MM.1S (cell line): ENCODE measurements around the gene PDAP1.
A peak's percentile ranks its signal among the peaks of the same experiment; 100 is the strongest.

Experiments used
- DNase-seq: peaks from one replicate; pipeline ENCODE4 v3.0.0-alpha.2; 2015
- H2AFZ ChIP-seq: fragments of 300-600 bp; sonication (generic); 2 replicates; pipeline ENCODE4 v1.6.0; 2016; ENCODE audit warnings: antibody characterized with exemption, low read length
- H3F3A ChIP-seq: fragments of 300-600 bp; sonication (generic); 2 replicates; pipeline ENCODE4 v1.6.1; 2016; ENCODE audit warnings: mild to moderate bottlenecking, antibody characterized with exemption, low read length, moderate library complexity, mixed read lengths; ENCODE audit not compliant: insufficient read depth
- H3K27ac ChIP-seq: fragments of 300-600 bp; sonication (generic); 2 replicates; pipeline ENCODE4 v1.5.1; 2016; ENCODE audit warnings: mild to moderate bottlenecking, low read length
- H3K27me3 ChIP-seq: fragments of 300-600 bp; sonication (generic); replicated peaks from 2 replicates; pipeline ENCODE4 v1.6.0; 2016; ENCODE audit warnings: low read length; ENCODE audit not compliant: insufficient read depth
- H3K36me3 ChIP-seq: fragments of 300-600 bp; sonication (generic); replicated peaks from 2 replicates; pipeline ENCODE4 v1.6.1; 2016; ENCODE audit warnings: mild to moderate bottlenecking, low read length, mixed read lengths; ENCODE audit not compliant: insufficient read depth
- H3K4me1 ChIP-seq: fragments of 300-600 bp; sonication (generic); 2 replicates; pipeline ENCODE4 v1.6.1; 2016; ENCODE audit warnings: low read length, mixed read lengths
- H3K4me2 ChIP-seq: fragments of 300-600 bp; sonication (generic); 2 replicates; pipeline ENCODE4 v1.6.0; 2016; ENCODE audit warnings: low read depth, low read length
- H3K4me3 ChIP-seq: fragments of 300-600 bp; sonication (generic); 2 replicates; pipeline ENCODE4 v1.5.1; 2016; ENCODE audit warnings: low read length, mixed read lengths
- H3K79me2 ChIP-seq: fragments of 300-600 bp; sonication (generic); 2 replicates; pipeline ENCODE4 v1.6.1; 2016; ENCODE audit warnings: mixed run types, low read length, mixed read lengths
- H3K9ac ChIP-seq: fragments of 300-600 bp; sonication (generic); 2 replicates; pipeline ENCODE4 v1.6.1; 2016; ENCODE audit warnings: low read length, mixed read lengths
- H3K9me2 ChIP-seq: fragments of 300-600 bp; sonication (generic); replicated peaks from 2 replicates; pipeline ENCODE4 v1.6.1; 2016; ENCODE audit warnings: mild to moderate bottlenecking, low read length, mixed read lengths; ENCODE audit not compliant: insufficient read depth
- H3K9me3 ChIP-seq: fragments of 300-600 bp; sonication (generic); replicated peaks from 2 replicates; pipeline ENCODE4 v1.6.1; 2016; ENCODE audit warnings: mild to moderate bottlenecking, low read length, mixed read lengths; ENCODE audit not compliant: insufficient read depth
- H4K20me1 ChIP-seq: fragments of 300-600 bp; sonication (generic); 2 replicates; pipeline ENCODE4 v1.6.1; 2016; ENCODE audit warnings: mild to moderate bottlenecking, low read length, moderate library complexity, mixed read lengths; ENCODE audit not compliant: insufficient read depth
- CTCF ChIP-seq: fragments of 300-600 bp; sonication (generic); IDR thresholded peaks from 2 replicates; pipeline ENCODE4 v1.5.1; 2016; ENCODE audit warnings: antibody characterized with exemption, low read length, mixed read lengths
- EZH2 ChIP-seq: fragments of 300-600 bp; sonication (generic); optimal IDR thresholded peaks from 2 replicates; pipeline ENCODE3; 2017; ENCODE audit warnings: low read depth, mild to moderate bottlenecking, antibody characterized with exemption, low read length, mixed read lengths
- EZH2phosphoT487 ChIP-seq: fragments of 300-600 bp; sonication (generic); IDR thresholded peaks from 2 replicates; pipeline ENCODE4 v1.6.1; 2018; ENCODE audit warnings: antibody characterized with exemption, low read length

Gene PDAP1

DNA sequence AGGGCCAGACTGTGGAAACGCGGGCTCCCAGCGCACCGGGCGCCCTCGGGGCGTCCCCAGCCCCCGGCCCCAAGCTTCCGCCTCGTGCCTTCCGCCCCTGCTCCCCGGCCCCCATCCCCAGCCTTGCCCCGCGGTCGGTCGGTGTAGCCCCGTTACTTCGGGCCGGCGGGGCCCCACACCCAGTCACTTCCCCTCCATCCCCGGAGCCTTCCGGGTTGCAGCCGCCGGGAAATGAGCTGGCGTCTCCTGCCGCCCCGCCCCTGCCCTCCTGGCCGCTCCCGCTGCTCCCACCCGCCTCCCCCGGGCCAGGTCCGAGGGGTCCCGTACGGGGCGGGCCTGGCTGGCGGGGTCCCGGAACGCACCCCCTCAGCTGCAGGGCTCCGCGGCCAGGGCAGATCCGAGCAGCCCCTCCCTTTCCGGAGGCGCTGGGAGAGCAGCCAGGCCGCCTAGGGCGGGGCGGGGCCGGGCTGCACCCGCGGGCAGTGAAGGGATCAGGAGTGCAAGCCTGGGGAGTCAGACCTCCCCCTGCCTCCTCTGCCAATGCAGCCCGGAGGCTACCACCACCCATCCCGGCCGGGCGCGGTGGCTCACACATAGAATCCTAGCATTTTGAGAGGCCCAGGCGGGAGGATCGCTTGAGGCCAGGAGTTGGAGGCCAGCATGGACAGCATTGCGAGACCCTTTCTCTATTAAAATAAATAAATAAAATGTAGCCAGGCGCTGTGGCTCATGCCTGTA is 33.2 kb downstream of the PDAP1 start:
- peak overlapping the region; percentile 93 for H3K4me3 ChIP-seq
- peaks cover 12% of the 10 kb centered on the region for H3K4me1 ChIP-seq
- no peaks in the 10 kb centered on the region for H3K9me3 ChIP-seq
- no peaks in the 10 kb centered on the region for H3K9me2 ChIP-seq
- TF ChIP-seq EZH2 (no peak), CTCF (no peak), EZH2phosphoT487 (no peak)
- peak overlapping the region; percentile 89 for H3K4me2 ChIP-seq
- no peaks in the 10 kb centered on the region for H3K27me3 ChIP-seq
- H3K79me2 ChIP-seq, result peaks cover 42% of the 10 kb centered on the region
- peak; percentile 75 for DNase-seq
- peak overlapping the region; percentile 68; the same call in 1 of the 2 replicates for H3K9ac ChIP-seq
- peak overlapping the region; percentile 99 for H2AFZ ChIP-seq
- H3F3A ChIP-seq, result peaks cover 29% of the 10 kb centered on the region
- no peaks in the 10 kb centered on the region; the same call in 1 of the 2 replicates for H3K36me3 ChIP-seq
- H3K27ac ChIP-seq, result peak overlapping the region; percentile 18; the same call in 1 of the 2 replicates
- no peaks in the 10 kb centered on the region for H4K20me1 ChIP-seq

- Histone ChIP-seq H3K9me2 (no peaks in the 10 kb centered on the region), H3K79me2 (peaks cover 37% of the 10 kb centered on the region), H3K36me3 (no peaks in the 10 kb centered on the region; the same call in 1 of the 2 replicates), H3K9me3 (no peaks in the 10 kb centered on the region), H3K4me3 (peak within 1 kb of the TSS; percentile 93), H4K20me1 (no peaks in the 10 kb centered on the region), H3K4me2 (peak within 1 kb of the TSS; percentile 89), H3K27ac (peak within 1 kb of the TSS; percentile 39; the same call in 1 of the 2 replicates), H3K27me3 (no peaks in the 10 kb centered on the region), H2AFZ (peak within 1 kb of the TSS; percentile 99), H3K9ac (peak within 1 kb of the TSS; percentile 68; the same call in 1 of the 2 replicates), H3K4me1 (peaks cover 5% of the 10 kb centered on the region), H3F3A (peaks cover 20% of the 10 kb centered on the region)
- peak; percentile 89 for DNase-seq
- TF ChIP-seq EZH2phosphoT487, result no peak
- no peak for TF ChIP-seq CTCF
- no peak for TF ChIP-seq EZH2
Observed at GRCh38 chr7:99374111-99375064, 34.0 kb downstream of the PDAP1 start, which contains the start of gene ARPC1B. TSS of gene ARPC1B (plus strand) at chr7:99374730. CDS start at chr7:99385715, 10,985 bp downstream.

GRCh38 chr7:99373091-99374066 is 35.0 kb downstream of the PDAP1 start:
- no peaks in the 10 kb centered on the region; the same call in 1 of the 2 replicates for H3K36me3 ChIP-seq
- H3F3A ChIP-seq, result peaks cover 12% of the 10 kb centered on the region
- H3K4me3 ChIP-seq, result peak overlapping the region; percentile 93
- TF ChIP-seq EZH2phosphoT487 (no peak), EZH2 (no peak), CTCF (no peak)
- peak overlapping the region; percentile 68; the same call in 1 of the 2 replicates for H3K9ac ChIP-seq
- H3K4me2 ChIP-seq, result peak overlapping the region; percentile 89
- no peaks in the 10 kb centered on the region; the same call in 1 of the 2 replicates for H3K4me1 ChIP-seq
- no peak for DNase-seq
- no peaks in the 10 kb centered on the region for H4K20me1 ChIP-seq
- H3K27ac ChIP-seq, result no peak overlapping the region
- no peaks in the 10 kb centered on the region for H3K9me2 ChIP-seq
- H2AFZ ChIP-seq, result peak overlapping the region; percentile 99; the same call in 1 of the 2 replicates
- H3K9me3 ChIP-seq, result no peaks in the 10 kb centered on the region
- no peaks in the 10 kb centered on the region for H3K27me3 ChIP-seq
- H3K79me2 ChIP-seq, result peaks cover 37% of the 10 kb centered on the region
